Liver (tissue), 9 donors: ENCODE results near the gene UGT1A5. TPM values are rescaled to one million over a fixed set of nuclear protein-coding genes. Genes with fewer than 3 reads are reported as not detected.

Experiments used
- DNase-seq: peaks from one replicate; pipeline ENCODE4 v3.0.0-alpha.2; 2017; ENCODE audit warnings: low spot score
- H3K27ac ChIP-seq, 2 donors: one replicate each; pipeline ENCODE4 v1.7.0; 2013; ENCODE audit warnings: inconsistent platforms in 2 of 2, low read length in 2 of 2, control low read depth in 1 of 2, low read depth in 1 of 2, mild to moderate bottlenecking in 1 of 2
- H3K27me3 ChIP-seq, 4 donors: one replicate each; pipeline versions ENCODE4 v1.6.1 to v1.7.0; 2013; ENCODE audit warnings: low read length in 3 of 4, inconsistent platforms in 1 of 4, mild to moderate bottlenecking in 1 of 4, moderate library complexity in 1 of 4; ENCODE audit not compliant: control insufficient read depth in 4 of 4, insufficient read depth in 4 of 4
- H3K36me3 ChIP-seq, 4 donors: one replicate each; pipeline versions ENCODE4 v1.6.1 to v1.7.0; 2013; ENCODE audit warnings: low read length in 3 of 4, mild to moderate bottlenecking in 3 of 4, low read depth in 1 of 4, moderate library complexity in 1 of 4; ENCODE audit not compliant: control insufficient read depth in 4 of 4, insufficient read depth in 3 of 4
- H3K4me1 ChIP-seq, 4 donors: one replicate each; pipeline versions ENCODE4 v1.6.1 to v1.7.0; 2013; ENCODE audit warnings: low read length in 3 of 4, mild to moderate bottlenecking in 3 of 4, moderate library complexity in 1 of 4; ENCODE audit not compliant: control insufficient read depth in 4 of 4, insufficient read depth in 4 of 4
- H3K4me3 ChIP-seq, 3 donors: one replicate each; pipeline versions ENCODE4 v1.6.1 to v1.7.0; 2013; ENCODE audit warnings: low read length in 3 of 3, control low read depth in 1 of 3, low read depth in 1 of 3, mild to moderate bottlenecking in 1 of 3
- H3K9ac ChIP-seq, 2 donors: one replicate each; pipeline ENCODE4 v1.7.0; 2013; ENCODE audit warnings: low read length in 2 of 2, mild to moderate bottlenecking in 2 of 2, moderate library complexity in 2 of 2, control low read depth in 1 of 2, low read depth in 1 of 2
- H3K9me3 ChIP-seq, 4 donors: one replicate each; pipeline versions ENCODE4 v1.6.1 to v1.7.0; 2013; ENCODE audit warnings: low read length in 3 of 4; ENCODE audit not compliant: control insufficient read depth in 4 of 4
- CTCF ChIP-seq: fragments of 150-350 bp; IDR thresholded peaks from 2 replicates; pipeline ENCODE4 v1.5.1; 2017; ENCODE audit warnings: improper control_type of control experiment, low read depth, low read length; ENCODE audit not compliant: missing input control
- EGR1 ChIP-seq, 2 donors: IDR thresholded peaks; 2 replicates each; pipeline ENCODE4 v1.6.1; 2016 to 2018; ENCODE audit warnings: antibody characterized with exemption in 2 of 2, low read depth in 2 of 2
- FOXA1 ChIP-seq: IDR thresholded peaks from 2 replicates; pipeline ENCODE4 v1.6.1; 2016; ENCODE audit warnings: antibody characterized with exemption
- FOXA2 ChIP-seq: IDR thresholded peaks from 2 replicates; pipeline ENCODE4 v1.6.1; 2016; ENCODE audit warnings: antibody characterized with exemption
- GABPA ChIP-seq, 2 donors: IDR thresholded peaks in 1 of 2; conservative IDR thresholded peaks in 1 of 2; 2 replicates each; pipeline ENCODE4 v1.6.1; 2016; ENCODE audit warnings: antibody characterized with exemption in 2 of 2, mild to moderate bottlenecking in 1 of 2, moderate library complexity in 1 of 2
- HNF4A ChIP-seq, 2 donors: conservative IDR thresholded peaks; 2 replicates each; pipeline ENCODE4 v1.6.1; 2016; ENCODE audit warnings: antibody characterized with exemption in 2 of 2, mild to moderate bottlenecking in 2 of 2
- HNF4G ChIP-seq: IDR thresholded peaks from 2 replicates; pipeline ENCODE4 v1.6.1; 2016; ENCODE audit warnings: antibody characterized with exemption
- JUND ChIP-seq, 2 donors: IDR thresholded peaks; 2 replicates each; pipeline ENCODE4 v1.6.1; 2016; ENCODE audit warnings: antibody characterized with exemption in 2 of 2
- MAX ChIP-seq: IDR thresholded peaks from 2 replicates; pipeline ENCODE4 v1.6.1; 2016; ENCODE audit warnings: antibody characterized with exemption
- NR2F2 ChIP-seq: IDR thresholded peaks from 2 replicates; pipeline ENCODE4 v1.6.1; 2016; ENCODE audit warnings: antibody characterized with exemption
- RAD21 ChIP-seq, 2 donors: IDR thresholded peaks; 2 replicates each; pipeline ENCODE4 v1.6.1; 2016; ENCODE audit warnings: antibody characterized with exemption in 2 of 2, mild to moderate bottlenecking in 2 of 2
- RXRA ChIP-seq, 2 donors: IDR thresholded peaks; 2 replicates each; pipeline ENCODE4 v1.6.1; 2017 to 2018; ENCODE audit warnings: antibody characterized with exemption in 2 of 2, mild to moderate bottlenecking in 1 of 2
- SP1 ChIP-seq: IDR thresholded peaks from 2 replicates; pipeline ENCODE4 v1.6.1; 2018; ENCODE audit warnings: antibody characterized with exemption, mild to moderate bottlenecking
- TAF1 ChIP-seq: conservative IDR thresholded peaks from 2 replicates; pipeline ENCODE4 v1.6.1; 2016; ENCODE audit warnings: antibody characterized with exemption, mild to moderate bottlenecking
- YY1 ChIP-seq: IDR thresholded peaks from 2 replicates; pipeline ENCODE4 v1.6.1; 2016; ENCODE audit warnings: antibody characterized with exemption, mild to moderate bottlenecking
- WGBS: extraction: QIAGEN DNeasy Blood & Tissue Kit; methylation state at CpG from one replicate; pipeline ENCODE4 v1.1.7; 2013; 5-methylcytosine and 5-hydroxymethylcytosine counted together
- polyA plus RNA-seq, 2 donors: library from polyadenylated mRNA; stranded (reverse) in 1 of 2; unstranded in 1 of 2; fragments of 200-250 nt in 1 of 2; fragments of >200 nt in 1 of 2; fragmentation: Nextera tagmentation in 1 of 2; extraction: Ambion mirVana in 1 of 2; gene quantifications; one replicate each; pipeline versions ENCODE4 v1.2.1 to v1.2.3, GENCODE V29; 2013 to 2015
- total RNA-seq, 2 donors: library from RNA; depleted of rRNA; stranded (reverse); fragments of >200 nt; gene quantifications; one replicate each; pipeline ENCODE4 v1.2.3, GENCODE V29; 2014
- TF ChIP-seq, protein P1 (sequence below): IDR thresholded peaks from 2 replicates; pipeline ENCODE4 v1.6.1; 2016; ENCODE audit warnings: antibody characterized with exemption
- TF ChIP-seq, protein P2 (sequence below): IDR thresholded peaks from 2 replicates; pipeline ENCODE4 v1.6.1; 2016; ENCODE audit warnings: antibody characterized with exemption, mild to moderate bottlenecking
- TF ChIP-seq, protein P3 (sequence below): IDR thresholded peaks from 2 replicates; pipeline ENCODE4 v1.6.1; 2016; ENCODE audit warnings: antibody characterized with exemption
- donor health status: healthy.
- donor health status: healthy.
- donor health status: healthy.
- donor health status: healthy.
- donor health status: healthy.

Gene UGT1A5
- total and polyA plus RNA-seq, 4 donors, result 0.14 to 1.8 (median 1.6) TPM; not detected in 1

DNA sequence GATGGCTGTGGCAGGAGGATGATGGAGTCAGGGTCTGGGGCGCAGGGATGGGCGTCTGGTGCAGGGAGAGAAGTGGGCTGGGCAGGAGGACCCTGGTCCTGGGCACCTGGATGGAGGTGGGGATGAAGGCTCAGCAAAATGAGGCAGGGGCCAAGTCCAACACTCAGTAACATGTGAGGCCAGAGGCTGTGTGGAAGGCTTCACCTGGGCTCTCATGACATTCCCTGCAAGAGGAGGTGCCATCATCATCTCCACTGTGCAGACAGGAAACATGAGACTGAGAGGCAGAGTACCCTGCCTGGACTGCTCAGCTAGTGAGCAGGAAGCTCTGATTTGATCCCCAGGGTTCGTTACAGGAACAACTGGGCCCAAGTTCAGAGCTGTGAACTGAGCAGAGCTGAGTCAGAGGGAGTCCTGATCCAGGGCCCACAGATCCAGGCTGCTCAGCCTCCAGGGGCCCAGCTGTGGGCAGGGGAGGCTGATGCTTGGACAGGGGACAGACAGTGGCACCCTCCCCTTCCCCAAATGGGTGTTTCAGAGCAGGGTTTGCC is 104.7 kb downstream of the UGT1A5 start:
- no peak for DNase-seq
- 89% methylated on average over 3 of the region's 3 CpGs for WGBS
- Histone ChIP-seq H3K4me1 (peaks cover 2 to 21% (median 13%) of the 10 kb centered on the region in 4 donors), H3K27me3 (no peaks in the 10 kb centered on the region), H3K9ac (no peak overlapping the region), H3K9me3 (no peaks in the 10 kb centered on the region), H3K36me3 (no peaks in the 10 kb centered on the region), H3K27ac (peak overlapping the region; percentile 31 to 56), H3K4me3 (no peak overlapping the region)
- TF ChIP-seq SP1 (no peak), EGR1 (IDR thresholded peaks at IDR 0.05; ENCODE audit: low read depth in 2 of 2) (no peak), HNF4G (no peak), FOXA1 (no peak), RXRA (IDR thresholded peaks at IDR 0.05) (no peak), JUND (IDR thresholded peaks at IDR 0.05) (no peak), CTCF (no peak)
- TF ChIP-seq, protein P1, sequence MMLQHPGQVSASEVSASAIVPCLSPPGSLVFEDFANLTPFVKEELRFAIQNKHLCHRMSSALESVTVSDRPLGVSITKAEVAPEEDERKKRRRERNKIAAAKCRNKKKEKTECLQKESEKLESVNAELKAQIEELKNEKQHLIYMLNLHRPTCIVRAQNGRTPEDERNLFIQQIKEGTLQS, result no peak
- TF ChIP-seq, protein P2, sequence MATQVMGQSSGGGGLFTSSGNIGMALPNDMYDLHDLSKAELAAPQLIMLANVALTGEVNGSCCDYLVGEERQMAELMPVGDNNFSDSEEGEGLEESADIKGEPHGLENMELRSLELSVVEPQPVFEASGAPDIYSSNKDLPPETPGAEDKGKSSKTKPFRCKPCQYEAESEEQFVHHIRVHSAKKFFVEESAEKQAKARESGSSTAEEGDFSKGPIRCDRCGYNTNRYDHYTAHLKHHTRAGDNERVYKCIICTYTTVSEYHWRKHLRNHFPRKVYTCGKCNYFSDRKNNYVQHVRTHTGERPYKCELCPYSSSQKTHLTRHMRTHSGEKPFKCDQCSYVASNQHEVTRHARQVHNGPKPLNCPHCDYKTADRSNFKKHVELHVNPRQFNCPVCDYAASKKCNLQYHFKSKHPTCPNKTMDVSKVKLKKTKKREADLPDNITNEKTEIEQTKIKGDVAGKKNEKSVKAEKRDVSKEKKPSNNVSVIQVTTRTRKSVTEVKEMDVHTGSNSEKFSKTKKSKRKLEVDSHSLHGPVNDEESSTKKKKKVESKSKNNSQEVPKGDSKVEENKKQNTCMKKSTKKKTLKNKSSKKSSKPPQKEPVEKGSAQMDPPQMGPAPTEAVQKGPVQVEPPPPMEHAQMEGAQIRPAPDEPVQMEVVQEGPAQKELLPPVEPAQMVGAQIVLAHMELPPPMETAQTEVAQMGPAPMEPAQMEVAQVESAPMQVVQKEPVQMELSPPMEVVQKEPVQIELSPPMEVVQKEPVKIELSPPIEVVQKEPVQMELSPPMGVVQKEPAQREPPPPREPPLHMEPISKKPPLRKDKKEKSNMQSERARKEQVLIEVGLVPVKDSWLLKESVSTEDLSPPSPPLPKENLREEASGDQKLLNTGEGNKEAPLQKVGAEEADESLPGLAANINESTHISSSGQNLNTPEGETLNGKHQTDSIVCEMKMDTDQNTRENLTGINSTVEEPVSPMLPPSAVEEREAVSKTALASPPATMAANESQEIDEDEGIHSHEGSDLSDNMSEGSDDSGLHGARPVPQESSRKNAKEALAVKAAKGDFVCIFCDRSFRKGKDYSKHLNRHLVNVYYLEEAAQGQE, result no peak

DNA sequence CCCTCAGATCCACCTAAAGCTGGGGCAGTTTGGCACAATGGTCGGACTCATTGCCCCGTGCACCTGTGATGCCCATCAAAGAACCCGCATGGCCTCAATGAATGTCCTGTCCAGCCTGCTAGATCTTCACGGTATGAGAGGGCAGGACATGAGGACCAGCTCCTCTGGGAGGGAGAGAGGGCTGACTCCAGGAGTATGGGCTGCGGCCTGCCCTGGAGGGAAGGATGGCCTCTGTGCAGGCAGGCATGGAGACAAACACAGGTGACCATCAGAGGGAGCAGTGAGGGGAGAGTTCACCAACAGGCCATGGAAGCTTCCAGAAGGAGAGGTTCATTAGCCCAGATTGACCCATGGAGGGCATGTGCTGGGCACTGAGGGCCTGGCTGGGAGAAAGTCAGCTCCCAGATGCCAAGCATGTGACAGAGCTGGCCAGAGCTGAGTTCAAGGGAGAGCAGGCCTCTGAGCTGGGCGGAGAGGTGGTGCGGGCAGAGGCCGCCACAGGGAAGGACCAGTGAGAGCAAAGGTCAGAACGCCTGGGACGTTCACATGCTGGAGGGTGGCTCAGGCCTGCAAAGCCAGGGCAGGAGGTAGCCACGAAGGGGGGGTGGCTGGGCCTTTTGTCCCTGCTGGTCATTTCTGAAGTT is 105.4 kb downstream of the UGT1A5 start:
- Histone ChIP-seq H3K4me1 (peaks cover 6 to 28% (median 16%) of the 10 kb centered on the region in 4 donors), H3K4me3 (no peak overlapping the region), H3K9ac (no peak overlapping the region), H3K27ac (peak overlapping the region; percentile 31 to 56), H3K27me3 (no peaks in the 10 kb centered on the region), H3K9me3 (no peaks in the 10 kb centered on the region), H3K36me3 (no peaks in the 10 kb centered on the region)
- 58% methylated on average over 11 of the region's 11 CpGs for WGBS
- no peak for DNase-seq
- peak in 1 of 2 donors; percentile 22 for TF ChIP-seq RAD21 (IDR thresholded peaks at IDR 0.05)
- TF ChIP-seq FOXA1, result no peak
- TF ChIP-seq SP1, result peak; percentile 75
- no peak for TF ChIP-seq JUND (IDR thresholded peaks at IDR 0.05)
- no peak for TF ChIP-seq FOXA2
- peak; percentile 47 for TF ChIP-seq HNF4G
- TF ChIP-seq, protein P1, result no peak
- no peak for TF ChIP-seq EGR1 (IDR thresholded peaks at IDR 0.05; ENCODE audit: low read depth in 2 of 2)
- TF ChIP-seq RXRA (IDR thresholded peaks at IDR 0.05), result peak; percentile 98 to 99
- no peak for TF ChIP-seq GABPA (IDR thresholded peaks at IDR 0.05 in 1 of 2, conservative IDR thresholded peaks at IDR 0.05 in 1 of 2)
- TF ChIP-seq TAF1, result no peak
- peak; percentile 46 for TF ChIP-seq MAX
- TF ChIP-seq, protein P3, sequence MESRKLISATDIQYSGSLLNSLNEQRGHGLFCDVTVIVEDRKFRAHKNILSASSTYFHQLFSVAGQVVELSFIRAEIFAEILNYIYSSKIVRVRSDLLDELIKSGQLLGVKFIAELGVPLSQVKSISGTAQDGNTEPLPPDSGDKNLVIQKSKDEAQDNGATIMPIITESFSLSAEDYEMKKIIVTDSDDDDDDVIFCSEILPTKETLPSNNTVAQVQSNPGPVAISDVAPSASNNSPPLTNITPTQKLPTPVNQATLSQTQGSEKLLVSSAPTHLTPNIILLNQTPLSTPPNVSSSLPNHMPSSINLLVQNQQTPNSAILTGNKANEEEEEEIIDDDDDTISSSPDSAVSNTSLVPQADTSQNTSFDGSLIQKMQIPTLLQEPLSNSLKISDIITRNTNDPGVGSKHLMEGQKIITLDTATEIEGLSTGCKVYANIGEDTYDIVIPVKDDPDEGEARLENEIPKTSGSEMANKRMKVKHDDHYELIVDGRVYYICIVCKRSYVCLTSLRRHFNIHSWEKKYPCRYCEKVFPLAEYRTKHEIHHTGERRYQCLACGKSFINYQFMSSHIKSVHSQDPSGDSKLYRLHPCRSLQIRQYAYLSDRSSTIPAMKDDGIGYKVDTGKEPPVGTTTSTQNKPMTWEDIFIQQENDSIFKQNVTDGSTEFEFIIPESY, result no peak
- TF ChIP-seq CTCF, result no peak
- TF ChIP-seq NR2F2, result no peak
- no peak for TF ChIP-seq YY1
- TF ChIP-seq HNF4A (conservative IDR thresholded peaks at IDR 0.05), result peak; percentile 69 to 84
